ENCODE data around the gene ATG16L2.
"Not testable (repeated sequence)": the region's sequence is repeated elsewhere in the genome, so short reads cannot be mapped to it uniquely, and the experiment has no call there.

Gene ATG16L2

GRCh38 chr11:72808331-72808798 lies 5.8 kb upstream of the ATG16L2 start:
- no peak overlapping the region for H3K18ac ChIP-seq (ENCODE audit: low read depth in 1 of 2, low read length in 2 of 2)
- WGBS = 95% methylated on average over 4 of the region's 4 CpGs
- H2BK12ac ChIP-seq (ENCODE audit: low read length in 2 of 2) = no peak overlapping the region
- no peak overlapping the region for H3K4me2 ChIP-seq (ENCODE audit: low read length, poor library complexity, severe bottlenecking)
- peaks cover 9% of the 10 kb centered on the region for H3K4me1 ChIP-seq (ENCODE audit: control insufficient read depth, insufficient read depth, low read depth, low read length)
- no peaks in the 10 kb centered on the region for H3K27me3 ChIP-seq (ENCODE audit: control insufficient read depth in 1 of 2, insufficient read depth in 1 of 2, low read length in 2 of 2)
- H3K79me1 ChIP-seq (replicated peaks; ENCODE audit: low read length, poor library complexity, severe bottlenecking) = peaks cover 9% of the 10 kb centered on the region
- peak; percentile 54 for DNase-seq
- H3K9ac ChIP-seq (ENCODE audit: low read length) = no peak overlapping the region
- H2AK5ac ChIP-seq (ENCODE audit: low read length, severe bottlenecking) = no peak overlapping the region
- no peak overlapping the region for H4K91ac ChIP-seq (ENCODE audit: low read length)
- no peak overlapping the region for H2BK15ac ChIP-seq (ENCODE audit: low read depth, poor library complexity, severe bottlenecking)
- H3K4ac ChIP-seq (ENCODE audit: low read depth in 1 of 2, low read length in 2 of 2) = no peak overlapping the region
- H4K8ac ChIP-seq (ENCODE audit: low read length) = no peak overlapping the region
- no peaks in the 10 kb centered on the region for H3K9me3 ChIP-seq (ENCODE audit: control insufficient read depth, low read length)
- no peak overlapping the region for H2BK120ac ChIP-seq (ENCODE audit: low read depth, low read length)
- no peak overlapping the region for H2BK5ac ChIP-seq (ENCODE audit: low read depth, low read length, poor library complexity, severe bottlenecking)
- no peak overlapping the region for H3K4me3 ChIP-seq (ENCODE audit: insufficient read depth in 1 of 2, low read depth in 1 of 2, low read length in 2 of 2)
- no peak overlapping the region for H3K23ac ChIP-seq (ENCODE audit: low read length in 2 of 2)
- H2AFZ ChIP-seq (ENCODE audit: low read depth, low read length) = no peak overlapping the region
- no peak overlapping the region for H3K14ac ChIP-seq (ENCODE audit: low read length in 2 of 2)
- H3K27ac ChIP-seq (ENCODE audit: low read length, poor library complexity, severe bottlenecking) = no peak overlapping the region
- peaks cover 4 to 9% of the 10 kb centered on the region in 2 experiments for H3K36me3 ChIP-seq (ENCODE audit: control insufficient read depth in 1 of 2, insufficient read depth in 2 of 2, low read depth in 1 of 2, low read length in 2 of 2)

- not testable (repeated sequence) for H3K4ac ChIP-seq (ENCODE audit: low read depth in 1 of 2, low read length in 2 of 2); H3K27ac ChIP-seq (ENCODE audit: low read length, poor library complexity, severe bottlenecking); H2AFZ ChIP-seq (ENCODE audit: low read depth, low read length); H3K9me3 ChIP-seq (ENCODE audit: control insufficient read depth, low read length); H2BK15ac ChIP-seq (ENCODE audit: low read depth, poor library complexity, severe bottlenecking); H3K18ac ChIP-seq (ENCODE audit: low read depth in 1 of 2, low read length in 2 of 2); H3K27me3 ChIP-seq (ENCODE audit: control insufficient read depth in 1 of 2, insufficient read depth in 1 of 2, low read length in 2 of 2); H3K23ac ChIP-seq (ENCODE audit: low read length in 2 of 2); H3K9ac ChIP-seq (ENCODE audit: low read length); H3K4me3 ChIP-seq (ENCODE audit: insufficient read depth in 1 of 2, low read depth in 1 of 2, low read length in 2 of 2); H3K4me2 ChIP-seq (ENCODE audit: low read length, poor library complexity, severe bottlenecking); DNase-seq; H2BK120ac ChIP-seq (ENCODE audit: low read depth, low read length); H2AK5ac ChIP-seq (ENCODE audit: low read length, severe bottlenecking); H2BK12ac ChIP-seq (ENCODE audit: low read length in 2 of 2); H3K36me3 ChIP-seq (ENCODE audit: control insufficient read depth in 1 of 2, insufficient read depth in 2 of 2, low read depth in 1 of 2, low read length in 2 of 2); H4K91ac ChIP-seq (ENCODE audit: low read length); H4K8ac ChIP-seq (ENCODE audit: low read length); H3K14ac ChIP-seq (ENCODE audit: low read length in 2 of 2); H2BK5ac ChIP-seq (ENCODE audit: low read depth, low read length, poor library complexity, severe bottlenecking)
- Histone ChIP-seq H3K79me1 (replicated peaks; ENCODE audit: low read length, poor library complexity, severe bottlenecking) (peaks cover 14% of the 10 kb centered on the region), H3K4me1 (ENCODE audit: control insufficient read depth, insufficient read depth, low read depth, low read length) (peaks cover 27% of the 10 kb centered on the region)
- WGBS = 91% methylated on average over 10 of the region's 10 CpGs
These were observed 2.5 kb upstream of the ATG16L2 start for GRCh38 chr11:72811686-72812085.

- H2BK5ac ChIP-seq (ENCODE audit: low read depth, low read length, poor library complexity, severe bottlenecking) = no peak overlapping the region
- peak overlapping the region in 1 of 2 experiments; percentile 94 for H3K4me3 ChIP-seq (ENCODE audit: insufficient read depth in 1 of 2, low read depth in 1 of 2, low read length in 2 of 2)
- H4K8ac ChIP-seq (ENCODE audit: low read length) = peak overlapping the region; percentile 43
- H3K23ac ChIP-seq (ENCODE audit: low read length in 2 of 2) = no peak overlapping the region
- H2BK12ac ChIP-seq (ENCODE audit: low read length in 2 of 2) = peak overlapping the region in 1 of 2 experiments; percentile 67
- 71% methylated on average over 4 of the region's 4 CpGs for WGBS
- peaks cover 6 to 10% of the 10 kb centered on the region in 2 experiments for H3K36me3 ChIP-seq (ENCODE audit: control insufficient read depth in 1 of 2, insufficient read depth in 2 of 2, low read depth in 1 of 2, low read length in 2 of 2)
- peaks cover 28% of the 10 kb centered on the region for H3K4me1 ChIP-seq (ENCODE audit: control insufficient read depth, insufficient read depth, low read depth, low read length)
- no peak overlapping the region for H3K27ac ChIP-seq (ENCODE audit: low read length, poor library complexity, severe bottlenecking)
- H3K9ac ChIP-seq (ENCODE audit: low read length) = peak overlapping the region; percentile 97
- peaks cover 14% of the 10 kb centered on the region for H3K79me1 ChIP-seq (replicated peaks; ENCODE audit: low read length, poor library complexity, severe bottlenecking)
- no peak overlapping the region for H2AFZ ChIP-seq (ENCODE audit: low read depth, low read length)
- H3K4me2 ChIP-seq (ENCODE audit: low read length, poor library complexity, severe bottlenecking) = no peak overlapping the region
- H4K91ac ChIP-seq (ENCODE audit: low read length) = no peak overlapping the region
- H3K9me3 ChIP-seq (ENCODE audit: control insufficient read depth, low read length) = no peaks in the 10 kb centered on the region
- no peak overlapping the region for H2BK120ac ChIP-seq (ENCODE audit: low read depth, low read length)
- H3K14ac ChIP-seq (ENCODE audit: low read length in 2 of 2) = no peak overlapping the region
- H3K18ac ChIP-seq (ENCODE audit: low read depth in 1 of 2, low read length in 2 of 2) = no peak overlapping the region
- no peak overlapping the region for H3K4ac ChIP-seq (ENCODE audit: low read depth in 1 of 2, low read length in 2 of 2)
- no peak overlapping the region for H2BK15ac ChIP-seq (ENCODE audit: low read depth, poor library complexity, severe bottlenecking)
- DNase-seq = peak; percentile 33
- H3K27me3 ChIP-seq (ENCODE audit: control insufficient read depth in 1 of 2, insufficient read depth in 1 of 2, low read length in 2 of 2) = no peaks in the 10 kb centered on the region
- H2AK5ac ChIP-seq (ENCODE audit: low read length, severe bottlenecking) = no peak overlapping the region
These were observed 1.6 kb upstream of the ATG16L2 start for GRCh38 chr11:72812604-72812966.

- H4K8ac ChIP-seq (ENCODE audit: low read length) = no peak overlapping the region
- no peak overlapping the region for H2AK5ac ChIP-seq (ENCODE audit: low read length, severe bottlenecking)
- peak overlapping the region; percentile 97 for H3K9ac ChIP-seq (ENCODE audit: low read length)
- H3K9me3 ChIP-seq (ENCODE audit: control insufficient read depth, low read length) = no peaks in the 10 kb centered on the region
- H3K4me3 ChIP-seq (ENCODE audit: insufficient read depth in 1 of 2, low read depth in 1 of 2, low read length in 2 of 2) = peak overlapping the region; percentile 94 to 95
- 54% methylated on average over 24 of the region's 24 CpGs for WGBS
- peak overlapping the region in 1 of 2 experiments; percentile 92 for H3K4ac ChIP-seq (ENCODE audit: low read depth in 1 of 2, low read length in 2 of 2)
- H3K4me2 ChIP-seq (ENCODE audit: low read length, poor library complexity, severe bottlenecking) = peak overlapping the region; percentile 82
- DNase-seq = peak; percentile 73
- no peaks in the 10 kb centered on the region for H3K27me3 ChIP-seq (ENCODE audit: control insufficient read depth in 1 of 2, insufficient read depth in 1 of 2, low read length in 2 of 2)
- peaks cover 12 to 16% of the 10 kb centered on the region in 2 experiments for H3K36me3 ChIP-seq (ENCODE audit: control insufficient read depth in 1 of 2, insufficient read depth in 2 of 2, low read depth in 1 of 2, low read length in 2 of 2)
- H2BK120ac ChIP-seq (ENCODE audit: low read depth, low read length) = no peak overlapping the region
- no peak overlapping the region for H4K91ac ChIP-seq (ENCODE audit: low read length)
- no peak overlapping the region for H2BK15ac ChIP-seq (ENCODE audit: low read depth, poor library complexity, severe bottlenecking)
- H3K79me1 ChIP-seq (replicated peaks; ENCODE audit: low read length, poor library complexity, severe bottlenecking) = peaks cover 14% of the 10 kb centered on the region
- peak overlapping the region; percentile 79 for H2AFZ ChIP-seq (ENCODE audit: low read depth, low read length)
- H2BK5ac ChIP-seq (ENCODE audit: low read depth, low read length, poor library complexity, severe bottlenecking) = no peak overlapping the region
- H3K4me1 ChIP-seq (ENCODE audit: control insufficient read depth, insufficient read depth, low read depth, low read length) = peaks cover 28% of the 10 kb centered on the region
- peak overlapping the region in 1 of 2 experiments; percentile 34 for H3K23ac ChIP-seq (ENCODE audit: low read length in 2 of 2)
- H3K18ac ChIP-seq (ENCODE audit: low read depth in 1 of 2, low read length in 2 of 2) = peak overlapping the region; percentile 25 to 95
- peak overlapping the region in 1 of 2 experiments; percentile 58 for H3K14ac ChIP-seq (ENCODE audit: low read length in 2 of 2)
- H2BK12ac ChIP-seq (ENCODE audit: low read length in 2 of 2) = peak overlapping the region in 1 of 2 experiments; percentile 93
- no peak overlapping the region for H3K27ac ChIP-seq (ENCODE audit: low read length, poor library complexity, severe bottlenecking)
These were observed 1.1 kb upstream of the ATG16L2 start for GRCh38 chr11:72812967-72813739.

Measured in mesenchymal stem cell (in vitro differentiated cells and primary cell).